ENCODE data around the gene CFAP45. TPM values are rescaled to one million over a fixed set of nuclear protein-coding genes. Genes with fewer than 3 reads are reported as not detected.

CFAP45 gene
- total RNA-seq, 1 donor from 2014 or later = 0.64 TPM

GRCh38 chr1:159924025-159924790 is 24.2 kb upstream of the CFAP45 start:
- DNase-seq (ENCODE audit: low spot score) = peak; percentile 98

- DNase-seq (ENCODE audit: low spot score) = peak; percentile 94
These were observed 23.4 kb upstream of the CFAP45 start for GRCh38 chr1:159923203-159924024.

- no peak for DNase-seq (ENCODE audit: low spot score)
These were observed 22.7 kb upstream of the CFAP45 start for GRCh38 chr1:159922511-159923202.

GRCh38 chr1:159921700-159922504 is 21.9 kb upstream of the CFAP45 start:
- DNase-seq (ENCODE audit: low spot score) = no peak

- DNase-seq (ENCODE audit: low spot score) = no peak
These were observed 21.3 kb upstream of the CFAP45 start for GRCh38 chr1:159921251-159921650.

- no peak for DNase-seq (ENCODE audit: low spot score)
These were observed 20.7 kb upstream of the CFAP45 start for GRCh38 chr1:159920651-159921050.

- no peak for DNase-seq (ENCODE audit: low spot score)
These were observed 20.2 kb upstream of the CFAP45 start for GRCh38 chr1:159920202-159920601.

- no peak for DNase-seq (ENCODE audit: low spot score)
These were observed 19.4 kb upstream of the CFAP45 start for GRCh38 chr1:159919236-159919865.

- DNase-seq (ENCODE audit: low spot score) = no peak
These were observed 18.6 kb upstream of the CFAP45 start for GRCh38 chr1:159918352-159919200.

- DNase-seq (ENCODE audit: low spot score) = no peak
These were observed 17.8 kb upstream of the CFAP45 start for GRCh38 chr1:159917533-159918351.

- no peak for DNase-seq (ENCODE audit: low spot score)
These were observed 16.5 kb upstream of the CFAP45 start for GRCh38 chr1:159916242-159917051.

GRCh38 chr1:159915571-159916241 is 15.7 kb upstream of the CFAP45 start:
- DNase-seq (ENCODE audit: low spot score) = no peak

GRCh38 chr1:159914252-159915018 is 14.5 kb upstream of the CFAP45 start:
- no peak for DNase-seq (ENCODE audit: low spot score)

GRCh38 chr1:159913451-159914192 is 13.7 kb upstream of the CFAP45 start:
- DNase-seq (ENCODE audit: low spot score) = no peak

GRCh38 chr1:159911326-159912070 is 11.5 kb upstream of the CFAP45 start:
- DNase-seq (ENCODE audit: low spot score) = no peak
